ENCODE results near the gene DENND5A.

DENND5A gene

GRCh38 chr11:9280655-9281301, 15.6 kb upstream of the DENND5A start:
- Histone ChIP-seq H3K9ac (ENCODE audit: low read depth, low read length) (no peak overlapping the region; the same call in 1 of the 2 replicates), H3K27ac (ENCODE audit: low read length) (peak overlapping the region; percentile 65), H3K27me3 (ENCODE audit: insufficient read depth, low read length, poor library complexity) (no peaks in the 10 kb centered on the region), H3K4me3 (ENCODE audit: low read depth in 1 of 2, low read length in 2 of 2) (no peak overlapping the region), H3K36me3 (ENCODE audit: insufficient read depth, low read length) (peaks cover 2% of the 10 kb centered on the region; the same call in 1 of the 2 replicates), H4K20me1 (ENCODE audit: insufficient read depth, low read length) (peaks cover 2% of the 10 kb centered on the region; the same call in 1 of the 2 replicates), H3K4me2 (ENCODE audit: insufficient read depth, low read length) (peak overlapping the region; percentile 59), H3K9me3 (ENCODE audit: insufficient read depth, low read length, severe bottlenecking) (no peaks in the 10 kb centered on the region), H2AFZ (ENCODE audit: low read depth, low read length) (no peak overlapping the region), H3K79me2 (ENCODE audit: insufficient read depth, low read length) (no peaks in the 10 kb centered on the region), H3K4me1 (ENCODE audit: insufficient read depth, low read length) (peaks cover 19% of the 10 kb centered on the region)
- no peak for TF ChIP-seq EZH2 (IDR thresholded peaks at IDR 0.05; ENCODE audit: borderline replicate concordance, low read depth, low read length, severe bottlenecking)
- TF ChIP-seq, protein P1, sequence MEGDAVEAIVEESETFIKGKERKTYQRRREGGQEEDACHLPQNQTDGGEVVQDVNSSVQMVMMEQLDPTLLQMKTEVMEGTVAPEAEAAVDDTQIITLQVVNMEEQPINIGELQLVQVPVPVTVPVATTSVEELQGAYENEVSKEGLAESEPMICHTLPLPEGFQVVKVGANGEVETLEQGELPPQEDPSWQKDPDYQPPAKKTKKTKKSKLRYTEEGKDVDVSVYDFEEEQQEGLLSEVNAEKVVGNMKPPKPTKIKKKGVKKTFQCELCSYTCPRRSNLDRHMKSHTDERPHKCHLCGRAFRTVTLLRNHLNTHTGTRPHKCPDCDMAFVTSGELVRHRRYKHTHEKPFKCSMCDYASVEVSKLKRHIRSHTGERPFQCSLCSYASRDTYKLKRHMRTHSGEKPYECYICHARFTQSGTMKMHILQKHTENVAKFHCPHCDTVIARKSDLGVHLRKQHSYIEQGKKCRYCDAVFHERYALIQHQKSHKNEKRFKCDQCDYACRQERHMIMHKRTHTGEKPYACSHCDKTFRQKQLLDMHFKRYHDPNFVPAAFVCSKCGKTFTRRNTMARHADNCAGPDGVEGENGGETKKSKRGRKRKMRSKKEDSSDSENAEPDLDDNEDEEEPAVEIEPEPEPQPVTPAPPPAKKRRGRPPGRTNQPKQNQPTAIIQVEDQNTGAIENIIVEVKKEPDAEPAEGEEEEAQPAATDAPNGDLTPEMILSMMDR (IDR thresholded peaks at IDR 0.05; ENCODE audit: borderline replicate concordance, extremely low read depth, low read length, poor library complexity, severe bottlenecking) = no peak
- ATAC-seq (ENCODE audit: insufficient read depth, low read depth) (peak; percentile 96), DNase-seq (peak; percentile 80)

- H2AFZ ChIP-seq (ENCODE audit: low read depth, low read length) = no peak overlapping the region
- H3K9ac ChIP-seq (ENCODE audit: low read depth, low read length) = no peak overlapping the region
- H3K4me2 ChIP-seq (ENCODE audit: insufficient read depth, low read length) = no peak overlapping the region
- ATAC-seq (ENCODE audit: insufficient read depth, low read depth) = no peak
- H3K36me3 ChIP-seq (ENCODE audit: insufficient read depth, low read length) = peaks cover 2% of the 10 kb centered on the region; the same call in 1 of the 2 replicates
- H3K9me3 ChIP-seq (ENCODE audit: insufficient read depth, low read length, severe bottlenecking) = no peaks in the 10 kb centered on the region
- H3K27me3 ChIP-seq (ENCODE audit: insufficient read depth, low read length, poor library complexity) = no peaks in the 10 kb centered on the region
- peaks cover 2% of the 10 kb centered on the region; the same call in 1 of the 2 replicates for H4K20me1 ChIP-seq (ENCODE audit: insufficient read depth, low read length)
- no peak overlapping the region for H3K27ac ChIP-seq (ENCODE audit: low read length)
- no peak for DNase-seq
- no peaks in the 10 kb centered on the region for H3K79me2 ChIP-seq (ENCODE audit: insufficient read depth, low read length)
- H3K4me3 ChIP-seq (ENCODE audit: low read depth in 1 of 2, low read length in 2 of 2) = no peak overlapping the region
- H3K4me1 ChIP-seq (ENCODE audit: insufficient read depth, low read length) = peaks cover 19% of the 10 kb centered on the region
- no peak for TF ChIP-seq EZH2 (IDR thresholded peaks at IDR 0.05; ENCODE audit: borderline replicate concordance, low read depth, low read length, severe bottlenecking)
- TF ChIP-seq, protein P1 (IDR thresholded peaks at IDR 0.05; ENCODE audit: borderline replicate concordance, extremely low read depth, low read length, poor library complexity, severe bottlenecking) = no peak
These were observed 12.0 kb upstream of the DENND5A start for GRCh38 chr11:9277176-9277575.

DNA sequence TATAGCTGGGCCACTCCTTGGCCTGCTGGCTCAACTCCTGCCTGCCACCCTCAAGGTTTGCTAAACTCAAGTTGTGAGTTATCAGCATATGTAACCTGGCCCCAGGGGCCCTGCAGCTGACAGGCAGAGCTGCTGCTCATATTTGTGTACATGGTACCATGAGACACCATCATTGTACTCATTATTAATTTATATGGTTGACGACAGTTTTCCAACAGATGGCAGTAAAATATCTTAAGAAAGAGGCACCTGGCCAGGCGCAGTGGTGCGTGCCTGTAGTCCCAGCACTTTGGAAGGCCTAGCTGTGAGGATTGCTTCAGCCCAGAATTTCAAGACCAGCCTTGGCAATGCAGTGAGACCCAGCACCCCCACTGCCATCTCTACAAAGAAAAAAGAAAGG, 11.4 kb upstream of the DENND5A start:
- H2AFZ ChIP-seq (ENCODE audit: low read depth, low read length) = no peak overlapping the region
- H3K36me3 ChIP-seq (ENCODE audit: insufficient read depth, low read length) = peaks cover 2% of the 10 kb centered on the region; the same call in 1 of the 2 replicates
- TF ChIP-seq, protein P1 (IDR thresholded peaks at IDR 0.05; ENCODE audit: borderline replicate concordance, extremely low read depth, low read length, poor library complexity, severe bottlenecking) = peak; percentile 44
- no peak for TF ChIP-seq EZH2 (IDR thresholded peaks at IDR 0.05; ENCODE audit: borderline replicate concordance, low read depth, low read length, severe bottlenecking)

More for the DNA sequence above, 11.4 kb upstream of the DENND5A start:
- H3K9me3 ChIP-seq (ENCODE audit: insufficient read depth, low read length, severe bottlenecking) = no peaks in the 10 kb centered on the region
- ATAC-seq (ENCODE audit: insufficient read depth, low read depth) (peak; percentile 12; the same call in 1 of the 3 replicates), DNase-seq (no peak)
- no peak overlapping the region for H3K27ac ChIP-seq (ENCODE audit: low read length)
- peaks cover 18% of the 10 kb centered on the region for H3K4me1 ChIP-seq (ENCODE audit: insufficient read depth, low read length)
- no peak overlapping the region for H3K9ac ChIP-seq (ENCODE audit: low read depth, low read length)
- no peak overlapping the region for H3K4me3 ChIP-seq (ENCODE audit: low read depth in 1 of 2, low read length in 2 of 2)
- no peaks in the 10 kb centered on the region for H3K27me3 ChIP-seq (ENCODE audit: insufficient read depth, low read length, poor library complexity)
- peaks cover 2% of the 10 kb centered on the region; the same call in 1 of the 2 replicates for H4K20me1 ChIP-seq (ENCODE audit: insufficient read depth, low read length)
- no peaks in the 10 kb centered on the region for H3K79me2 ChIP-seq (ENCODE audit: insufficient read depth, low read length)
- no peak overlapping the region for H3K4me2 ChIP-seq (ENCODE audit: insufficient read depth, low read length)
